Colon (tissue), 2 donors: Measurements from ENCODE around the gene KRTAP9-1.
"Not testable (repeated sequence)": the region's sequence is repeated elsewhere in the genome, so short reads cannot be mapped to it uniquely, and the experiment has no call there.

Source experiments
- FAIRE-seq: peaks from 2 replicates; lab custom pipeline; 2012; peaks lifted over from hg19 to GRCh38; lab: Jason Lieb, UNC
- donor health status: control.
- donor health status: control.

The KRTAP9-1 gene

DNA sequence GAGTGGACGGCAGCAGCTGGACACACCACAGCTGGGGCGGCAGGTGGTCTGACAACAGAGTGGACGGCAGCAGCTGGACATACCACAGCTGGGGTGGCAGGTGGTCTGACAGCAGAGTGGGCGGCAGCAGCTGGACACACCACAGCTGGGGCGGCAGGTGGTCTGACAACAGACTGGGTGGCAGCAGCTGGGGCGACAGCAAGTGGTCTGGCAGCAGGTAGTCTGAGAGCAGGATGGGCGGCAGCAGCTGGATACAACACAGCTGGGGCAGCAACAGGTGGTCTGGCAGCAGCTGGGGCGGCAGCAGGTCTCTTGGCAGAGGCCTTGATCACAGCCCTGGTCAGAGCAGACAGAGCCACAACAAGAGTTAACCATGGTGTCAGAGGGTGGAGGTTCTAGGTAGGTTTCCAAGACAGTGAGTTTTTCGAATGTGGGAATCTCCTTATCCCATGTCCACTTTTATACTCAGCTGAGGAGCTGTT, 5.2 kb upstream of the KRTAP9-1 start, which contains the start of gene KRTAP4-1:
Gene KRTAP4-1 (minus strand): TSS at position 432 of the 482 bp plus-strand sequence. CDS start 57 bp downstream, at position 375.
- FAIRE-seq: no peak

DNA sequence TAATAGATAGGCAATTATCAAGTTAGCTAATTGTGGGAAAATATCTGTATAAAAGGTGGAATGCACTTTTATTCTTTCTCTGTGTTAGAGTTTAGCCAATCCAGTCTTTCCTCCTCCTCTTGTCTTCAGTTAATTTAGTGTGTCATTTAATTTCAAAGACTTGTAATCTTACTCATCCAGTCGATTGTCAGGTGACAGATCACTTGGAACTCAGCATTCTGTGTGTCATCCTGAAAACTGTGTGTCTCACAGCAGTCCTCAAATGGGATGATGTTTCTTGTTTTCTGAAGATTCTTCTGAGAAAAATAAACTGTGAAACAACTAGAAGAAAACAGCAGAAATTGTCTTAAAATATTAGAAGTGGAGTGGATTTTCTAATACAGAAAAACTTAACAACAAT, 4.7 kb upstream of the KRTAP9-1 start:
- no peak for FAIRE-seq

DNA sequence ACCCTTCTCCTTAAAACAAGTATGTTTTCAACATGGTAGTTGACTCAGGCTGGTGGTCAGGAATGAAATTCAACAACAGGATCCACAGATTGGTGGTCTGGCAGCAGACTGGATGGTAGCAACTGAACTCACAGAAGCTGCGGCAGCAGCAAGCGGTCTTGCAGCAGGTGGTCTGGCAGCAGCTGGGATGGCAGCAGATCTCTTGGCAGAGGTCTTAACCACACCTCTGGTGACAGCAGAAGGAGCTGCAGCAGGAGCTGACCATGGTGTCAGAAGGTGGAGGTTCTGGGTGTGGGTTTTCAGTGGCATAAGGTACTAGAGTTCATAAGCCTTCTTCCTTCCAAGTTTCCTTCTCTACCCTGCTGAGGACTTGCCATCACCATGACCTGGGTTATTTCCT, 2.8 kb upstream of the KRTAP9-1 start:
- no peak for FAIRE-seq

DNA sequence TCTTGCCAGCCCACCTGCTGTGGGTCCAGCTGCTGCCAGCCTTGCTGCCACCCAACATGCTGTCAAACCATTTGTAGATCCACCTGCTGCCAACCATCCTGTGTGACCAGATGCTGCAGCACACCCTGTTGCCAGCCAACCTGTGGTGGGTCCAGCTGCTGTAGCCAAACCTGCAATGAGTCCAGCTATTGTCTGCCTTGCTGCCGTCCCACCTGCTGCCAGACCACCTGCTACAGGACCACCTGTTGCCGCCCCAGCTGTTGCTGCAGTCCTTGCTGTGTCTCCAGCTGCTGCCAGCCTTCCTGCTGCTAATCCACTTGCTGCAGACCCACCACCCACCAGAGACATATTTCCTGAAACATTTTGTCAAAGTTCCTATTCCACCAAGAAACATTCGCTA, 641 bp downstream of the KRTAP9-1 start:
- no peak for FAIRE-seq

DNA sequence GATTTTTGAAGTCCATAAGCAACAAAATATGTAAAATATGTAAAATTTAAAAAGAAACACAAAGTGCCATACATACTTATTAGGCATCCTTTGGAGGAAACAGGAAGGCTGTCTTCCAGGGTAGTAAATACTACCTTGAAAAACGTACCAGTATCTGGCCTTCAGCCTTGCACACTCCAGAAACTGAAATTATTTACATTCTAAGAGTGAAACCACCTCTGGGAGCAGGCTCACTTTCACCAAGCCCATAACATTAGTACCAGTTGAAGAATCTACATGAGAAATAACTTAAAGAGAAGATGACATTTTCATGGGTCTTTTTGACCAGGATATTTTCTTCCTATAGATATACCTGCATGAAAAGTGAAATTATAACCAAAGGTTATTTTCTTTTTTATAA, 6.4 kb downstream of the KRTAP9-1 start:
- no peak for FAIRE-seq

DNA sequence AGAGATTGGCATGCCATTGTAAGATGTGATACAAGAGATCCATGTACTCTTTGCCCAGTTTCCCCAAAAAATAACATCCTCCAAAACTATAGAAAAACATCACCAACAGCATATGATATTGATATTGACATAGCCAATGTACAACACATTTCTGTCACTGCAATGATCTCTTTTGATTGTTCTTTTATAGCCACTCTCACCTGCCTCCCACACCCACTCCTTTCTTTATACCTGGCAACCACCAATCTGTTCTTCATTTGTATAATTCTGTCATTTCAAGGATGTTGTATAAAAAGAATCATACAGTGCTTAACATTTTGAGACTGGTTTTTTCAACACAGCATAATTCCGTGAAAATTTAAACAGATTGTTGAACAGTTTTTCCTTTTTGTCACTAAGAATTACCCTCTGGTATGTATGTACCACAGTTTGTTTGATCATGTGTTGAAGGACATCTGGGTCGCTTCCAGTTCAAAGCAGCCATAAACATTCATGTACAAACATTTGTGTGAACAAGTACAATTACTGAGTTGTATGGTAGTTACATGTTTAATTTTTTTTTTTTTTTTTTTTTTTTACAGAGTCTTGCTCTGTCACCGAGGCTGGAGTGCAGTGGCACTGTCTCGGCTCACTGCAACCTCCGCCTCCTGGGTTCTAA, 9.9 kb downstream of the KRTAP9-1 start:
- FAIRE-seq: no peak

DNA sequence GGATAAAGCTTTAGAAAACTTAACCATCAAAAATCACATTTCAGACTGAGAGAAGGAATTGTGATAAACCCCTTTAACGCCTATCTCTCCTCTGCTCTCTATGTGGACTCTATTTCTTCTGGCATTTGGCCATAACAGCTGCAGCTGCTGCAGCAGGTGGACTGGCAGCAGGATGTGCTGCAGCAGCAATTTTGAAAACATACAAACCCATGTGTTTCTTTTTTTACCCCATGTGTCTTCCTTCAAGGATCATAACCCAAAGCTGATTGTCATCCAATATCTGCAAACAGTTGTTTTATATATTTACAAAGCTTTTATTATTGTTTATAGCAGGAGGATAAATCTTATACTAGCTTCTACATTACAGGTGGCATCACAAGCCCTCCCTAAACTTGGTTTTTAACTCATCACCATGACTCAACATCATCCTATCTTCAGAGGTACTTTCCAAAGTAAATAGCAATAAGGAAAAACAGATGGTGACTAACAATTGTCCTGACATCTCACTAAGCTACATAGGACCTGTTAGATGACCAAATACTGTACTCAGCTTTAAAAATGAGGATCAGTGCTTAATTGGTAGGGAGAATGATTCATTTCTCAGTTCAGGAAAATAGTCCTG, 22.3 kb downstream of the KRTAP9-1 start:
- FAIRE-seq: no peak

DNA sequence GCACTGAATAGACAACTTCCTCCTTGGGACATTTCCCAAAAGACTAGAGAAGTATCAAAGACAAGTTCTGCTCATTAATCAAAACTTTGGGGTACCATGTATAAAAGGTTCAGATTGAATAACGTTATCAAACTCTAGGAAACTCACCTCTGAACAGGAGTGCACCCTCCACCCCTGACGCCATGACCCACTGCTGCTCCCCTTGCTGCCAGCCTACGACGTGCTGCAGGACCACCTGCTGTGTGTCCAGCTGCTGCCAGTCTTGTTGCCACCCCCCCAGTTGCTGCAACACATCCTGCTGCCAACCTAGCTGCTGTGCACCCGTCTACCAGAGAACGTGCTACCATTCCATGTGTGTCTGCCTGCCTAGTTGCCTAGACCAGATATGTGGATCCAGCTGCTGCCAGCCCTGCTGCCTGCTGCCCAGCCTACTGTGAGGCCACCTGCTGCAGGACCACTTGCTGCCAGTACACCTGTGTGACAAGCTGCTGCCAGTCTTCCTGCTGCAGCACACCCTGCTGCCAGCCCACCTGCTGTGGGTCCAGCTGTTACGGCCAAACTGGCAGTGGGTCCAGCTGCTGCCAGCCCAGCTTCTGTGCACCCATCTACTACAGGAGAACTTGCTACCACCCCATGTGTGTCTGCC, 23.0 kb downstream of the KRTAP9-1 start:
- no peak for FAIRE-seq

DNA sequence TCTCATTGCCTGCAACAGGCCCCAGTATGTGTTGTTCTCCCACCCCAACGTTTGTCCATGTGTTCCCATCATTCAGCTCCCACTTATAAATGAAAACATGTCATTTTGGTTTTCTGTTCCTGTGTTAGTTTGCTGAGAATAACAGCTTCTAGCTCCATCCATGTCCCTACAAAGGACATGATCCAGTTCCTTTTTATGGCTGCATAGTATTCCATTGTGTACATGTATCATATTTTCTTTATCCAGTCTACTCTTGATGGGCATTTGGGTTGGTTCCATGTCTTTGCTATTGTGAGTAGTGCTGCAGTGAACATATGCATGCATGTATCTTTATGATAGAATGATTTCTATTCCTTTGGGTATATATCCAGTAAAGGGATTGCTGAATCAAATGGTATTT, 26.0 kb downstream of the KRTAP9-1 start:
- no peak for FAIRE-seq

DNA sequence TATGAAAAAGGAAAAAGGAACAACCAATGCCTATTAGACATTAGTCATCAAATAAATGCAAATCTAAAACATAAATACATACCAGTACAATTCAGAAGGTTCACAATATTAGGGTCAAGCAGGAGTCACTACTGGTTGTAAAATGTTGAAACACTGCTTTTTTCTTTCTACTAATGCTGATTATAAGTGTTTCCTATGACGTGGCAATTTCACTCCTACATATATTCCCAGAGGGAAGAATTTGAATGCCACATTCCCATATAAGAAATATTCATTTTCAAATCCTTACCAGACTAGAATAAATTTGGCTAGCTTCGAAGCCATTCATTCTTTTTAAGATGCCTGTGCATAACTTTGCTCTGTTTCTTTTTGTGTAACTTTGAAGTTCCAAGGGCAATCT, 34.1 kb downstream of the KRTAP9-1 start:
- no peak for FAIRE-seq

DNA sequence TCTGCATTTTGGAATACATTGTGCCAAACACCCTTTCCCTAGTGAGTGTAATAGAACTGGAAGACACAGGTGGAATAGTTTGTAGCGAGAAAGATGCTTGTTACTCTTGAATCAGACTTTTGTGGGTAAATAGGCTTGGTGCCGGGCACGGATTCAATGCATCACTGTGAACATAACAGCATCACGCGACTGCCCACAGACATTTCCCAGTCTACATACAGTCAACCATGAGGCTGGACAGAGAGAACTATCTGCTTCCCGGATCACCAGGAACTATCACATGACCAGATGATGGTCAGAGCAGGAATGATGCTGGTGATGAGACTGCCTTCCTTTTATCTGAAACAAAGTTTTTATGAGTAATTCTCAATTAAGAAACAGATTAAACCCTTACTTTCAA, 36.4 kb downstream of the KRTAP9-1 start:
- no peak for FAIRE-seq

DNA sequence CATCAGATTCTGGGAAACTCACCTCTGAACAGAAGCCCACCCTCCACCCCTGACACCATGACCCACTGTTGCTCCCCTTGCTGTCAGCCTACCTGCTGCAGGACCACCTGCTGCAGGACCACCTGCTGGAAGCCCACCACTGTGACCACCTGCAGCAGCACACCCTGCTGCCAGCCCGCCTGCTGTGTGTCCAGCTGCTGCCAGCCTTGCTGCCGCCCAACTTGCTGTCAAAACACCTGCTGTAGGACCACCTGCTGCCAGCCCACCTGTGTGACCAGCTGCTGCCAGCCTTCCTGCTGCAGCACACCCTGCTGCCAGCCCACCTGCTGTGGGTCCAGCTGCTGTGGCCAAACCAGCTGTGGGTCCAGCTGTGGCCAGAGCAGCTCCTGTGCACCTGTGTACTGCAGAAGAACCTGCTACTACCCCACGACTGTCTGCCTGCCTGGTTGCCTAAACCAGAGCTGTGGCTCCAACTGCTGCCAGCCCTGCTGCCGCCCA, 37.0 kb downstream of the KRTAP9-1 start, which contains the start of gene KRTAP9-2:
Gene KRTAP9-2 (plus strand): TSS at position 51 of the 498 bp plus-strand sequence. CDS start 7 bp downstream, at position 58.
- not testable (repeated sequence) for FAIRE-seq

DNA sequence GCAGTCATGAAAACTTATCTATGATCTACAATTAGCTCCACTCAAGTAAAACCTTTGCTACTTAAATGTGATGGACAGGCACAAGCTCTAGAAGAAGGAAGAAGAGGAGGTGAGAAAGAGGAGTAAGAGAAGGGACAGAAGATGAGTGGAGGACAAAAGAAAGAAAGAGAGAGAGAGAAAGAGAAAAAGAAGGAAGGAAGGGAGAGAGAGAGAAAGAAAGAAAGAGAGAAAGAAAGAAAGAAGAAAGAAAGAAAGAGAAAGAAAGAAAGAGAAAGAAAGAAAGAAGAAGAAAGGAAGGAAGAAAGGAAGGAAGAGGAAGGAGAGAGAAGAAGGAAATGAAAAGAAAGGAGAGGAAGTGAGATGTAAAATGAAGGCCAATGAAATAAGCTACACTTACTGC, 40.4 kb downstream of the KRTAP9-1 start:
- FAIRE-seq: no peak

DNA sequence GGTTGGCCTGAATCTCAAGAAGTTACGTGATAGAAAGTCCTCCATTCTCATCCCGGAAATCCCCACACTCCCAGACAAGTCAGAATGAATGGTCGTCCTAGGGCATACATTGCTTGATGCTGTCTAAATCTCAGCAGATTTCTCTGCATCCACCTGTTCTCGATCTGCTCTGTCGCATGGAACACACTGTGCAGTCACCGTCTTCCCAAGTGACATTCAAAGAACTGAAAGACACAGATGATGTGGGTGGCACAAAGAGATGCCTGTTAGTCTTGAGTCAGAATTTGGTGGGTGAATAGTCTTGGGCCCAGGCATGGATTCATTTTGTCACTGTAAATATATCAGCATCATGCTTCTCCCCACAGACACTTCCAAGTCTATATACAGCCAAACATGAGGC, 42.0 kb downstream of the KRTAP9-1 start:
- no peak for FAIRE-seq

DNA sequence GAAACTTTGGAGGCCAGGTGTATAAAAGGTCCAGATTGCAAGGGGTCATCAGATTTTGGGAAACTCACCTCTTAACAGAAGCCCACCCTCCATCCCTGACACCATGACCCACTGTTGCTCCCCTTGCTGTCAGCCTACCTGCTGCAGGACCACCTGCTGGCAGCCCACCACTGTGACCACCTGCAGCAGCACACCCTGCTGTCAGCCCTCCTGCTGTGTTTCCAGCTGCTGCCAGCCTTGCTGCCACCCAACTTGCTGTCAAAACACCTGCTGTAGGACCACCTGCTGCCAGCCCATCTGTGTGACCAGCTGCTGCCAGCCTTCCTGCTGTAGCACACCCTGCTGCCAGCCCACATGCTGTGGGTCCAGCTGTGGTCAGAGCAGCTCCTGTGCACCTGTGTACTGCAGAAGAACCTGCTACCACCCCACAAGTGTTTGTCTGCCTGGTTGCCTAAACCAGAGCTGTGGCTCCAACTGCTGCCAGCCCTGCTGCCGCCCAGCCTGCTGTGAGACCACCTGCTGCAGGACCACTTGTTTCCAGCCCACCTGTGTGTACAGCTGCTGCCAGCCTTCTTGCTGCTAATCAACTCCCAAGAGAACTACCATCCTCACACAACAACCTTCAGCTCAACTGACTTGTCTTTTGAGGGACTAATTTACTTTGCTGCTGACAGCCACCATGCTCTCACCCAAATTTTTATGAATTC, 42.9 kb downstream of the KRTAP9-1 start, which contains the start of gene KRTAP9-3:
Gene KRTAP9-3 (plus strand): TSS at position 51 of the 707 bp plus-strand sequence. CDS start 53 bp downstream, at position 104.
- not testable (repeated sequence) for FAIRE-seq

DNA sequence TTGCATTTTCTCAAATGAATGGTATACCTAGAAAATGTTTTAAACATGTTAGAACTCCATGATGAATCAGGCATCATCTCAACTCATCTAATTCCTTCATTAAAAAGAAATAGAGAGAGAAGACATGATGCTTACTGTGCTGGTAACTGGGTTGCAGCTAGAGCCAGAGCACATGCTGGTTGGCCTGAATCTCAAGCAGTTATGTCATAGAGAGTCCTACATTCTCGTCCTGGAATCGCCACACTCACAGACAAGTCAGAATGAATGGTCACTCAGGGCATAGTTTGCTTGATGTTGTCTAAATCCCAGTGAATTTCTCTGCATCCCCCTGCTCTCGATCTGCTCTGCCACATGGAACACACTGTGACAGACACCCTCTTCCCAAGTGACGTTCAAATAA, 47.4 kb downstream of the KRTAP9-1 start:
- FAIRE-seq: not testable (repeated sequence)

DNA sequence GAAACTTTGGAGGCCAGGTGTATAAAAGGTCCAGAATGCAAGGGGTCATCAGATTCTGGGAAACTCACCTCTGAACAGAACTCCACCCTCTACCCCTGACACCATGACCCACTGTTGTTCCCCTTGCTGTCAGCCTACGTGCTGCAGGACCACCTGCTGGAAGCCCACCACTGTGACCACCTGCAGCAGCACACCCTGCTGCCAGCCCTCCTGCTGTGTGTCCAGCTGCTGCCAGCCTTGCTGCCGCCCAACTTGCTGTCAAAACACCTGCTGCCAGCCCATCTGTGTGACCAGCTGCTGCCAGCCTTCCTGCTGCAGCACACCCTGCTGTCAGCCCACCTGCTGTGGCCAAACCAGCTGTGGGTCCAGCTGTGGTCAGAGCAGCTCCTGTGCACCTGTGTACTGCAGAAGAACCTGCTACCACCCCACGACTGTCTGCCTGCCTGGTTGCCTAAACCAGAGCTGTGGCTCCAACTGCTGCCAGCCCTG, 48.3 kb downstream of the KRTAP9-1 start, which contains the start of gene KRTAP9-8:
Gene KRTAP9-8 (plus strand): TSS at position 51 of the 489 bp plus-strand sequence. CDS start 53 bp downstream, at position 104.
- not testable (repeated sequence) for FAIRE-seq
